K562 (cell line): ENCODE data around the gene RCC1. TPM values are rescaled to one million over a fixed set of nuclear protein-coding genes. Genes with fewer than 3 reads are reported as not detected.

Experiments used
- ATAC-seq: fragments of 200-7000 bp; cut with Tn5 transposase; 3 replicates; pipeline ENCODE4 v1.9.1; 2020; ENCODE audit warnings: moderate library complexity
- BruUV-seq: library from RNA; stranded (reverse); fragments of 400-500 nt; replicated peaks from 2 replicates; lab custom pipeline; 2021; lab: Mats Ljungman, UMichigan
- CTCF ChIA-PET: fragments of 300-600 bp; formaldehyde crosslinking; extraction: SDS; loops from one replicate; lab custom pipeline; 2021; ENCODE audit warnings: low intra/inter-chr PET ratio; lab: Yijun Ruan, JAX
- POLR2A ChIA-PET: fragments of 300-600, 350-650 bp; sonication (Branson Sonifier 250); formaldehyde crosslinking; extraction: SDS; loops from one replicate; lab custom pipeline; 2021; ENCODE audit warnings: antibody characterized with exemption, inconsistent platforms; lab: Yijun Ruan, JAX
- DNase-seq, 4 experiments: peaks; one replicate each; pipeline versions ENCODE4 v3.0.0 to v3.0.0-alpha.2; 2011 to 2018; ENCODE audit warnings: low spot score in 3 of 4, mixed read lengths in 3 of 4; ENCODE audit errors: extremely low read depth in 1 of 4
- FAIRE-seq: peaks from 2 replicates; lab custom pipeline; 2011; peaks lifted over from hg19 to GRCh38; lab: Jason Lieb, UNC
- H2AFZ ChIP-seq: 2 replicates; pipeline ENCODE4 v1.6.0; 2011; ENCODE audit warnings: low read depth, low read length, control low read depth, inconsistent platforms
- H3K27ac ChIP-seq: fragments of 200-600 bp; 3 replicates; pipeline ENCODE4 v1.8.0; 2011; ENCODE audit warnings: low read depth, mild to moderate bottlenecking, control low read depth, inconsistent platforms, low read length, moderate library complexity, mixed read lengths; ENCODE audit errors: extremely low read depth
- H3K27me3 ChIP-seq, 2 experiments: fragments of 300-600 bp in 1 of 2; 2 replicates in 1 of 2; 3 replicates in 1 of 2; pipeline versions ENCODE4 v1.6.0 to v1.8.0; 2011; ENCODE audit warnings: inconsistent platforms in 2 of 2, low read length in 2 of 2, mild to moderate bottlenecking in 1 of 2, mixed read lengths in 1 of 2, moderate library complexity in 1 of 2; ENCODE audit not compliant: control insufficient read depth in 2 of 2, insufficient read depth in 2 of 2
- H3K36me3 ChIP-seq: fragments of 300-600 bp; 3 replicates; pipeline ENCODE4 v1.8.0; 2011; ENCODE audit warnings: mild to moderate bottlenecking, low read length, inconsistent platforms; ENCODE audit not compliant: control insufficient read depth, insufficient read depth
- H3K4me1 ChIP-seq, 2 experiments: fragments of 200-600 bp in 1 of 2; replicated peaks in 1 of 2; 2 replicates in 1 of 2; 3 replicates in 1 of 2; pipeline versions ENCODE4 v1.5.1 to v1.8.0; 2011; ENCODE audit warnings: inconsistent platforms in 2 of 2, low read length in 2 of 2, mild to moderate bottlenecking in 1 of 2, mixed read lengths in 1 of 2, moderate library complexity in 1 of 2; ENCODE audit not compliant: control insufficient read depth in 2 of 2, insufficient read depth in 2 of 2
- H3K4me2 ChIP-seq: 2 replicates; pipeline ENCODE4 v1.6.1; 2011; ENCODE audit warnings: low read length, control low read depth, inconsistent platforms, mixed read lengths; ENCODE audit not compliant: insufficient read depth
- H3K4me3 ChIP-seq: fragments of 200-600 bp; sonication (generic), shearing (Covaris generic); 2 replicates; pipeline ENCODE4 v1.5.1; 2016; ENCODE audit warnings: control low read depth, inconsistent platforms
- H3K79me2 ChIP-seq: fragments of 200-600 bp; 3 replicates; pipeline ENCODE4 v1.8.0; 2011; ENCODE audit warnings: low read length, inconsistent platforms; ENCODE audit not compliant: control insufficient read depth, insufficient read depth
- H3K9ac ChIP-seq, 2 experiments: 2 replicates each; pipeline versions ENCODE4 v1.6.0 to v1.6.1; 2011; ENCODE audit warnings: low read depth in 2 of 2, low read length in 2 of 2, control low read depth in 1 of 2, inconsistent platforms in 1 of 2, mild to moderate bottlenecking in 1 of 2, mixed read lengths in 1 of 2; ENCODE audit not compliant: insufficient read depth in 1 of 2
- H3K9me1 ChIP-seq: one replicate; pipeline ENCODE4 v1.6.0; 2011; ENCODE audit warnings: inconsistent platforms, mild to moderate bottlenecking, low read length, moderate library complexity; ENCODE audit not compliant: control insufficient read depth, insufficient read depth
- H3K9me3 ChIP-seq: replicated peaks from 2 replicates; pipeline ENCODE4 v1.5.1; 2011; ENCODE audit warnings: low read depth, low read length, inconsistent platforms; ENCODE audit not compliant: control insufficient read depth, insufficient read depth
- H4K20me1 ChIP-seq: replicated peaks from 2 replicates; pipeline ENCODE4 v1.6.1; 2011; ENCODE audit warnings: low read length, inconsistent platforms, mixed read lengths; ENCODE audit not compliant: control insufficient read depth, insufficient read depth
- C11orf30 ChIP-seq: fragments of 450-650 bp; IDR thresholded peaks from 2 replicates; pipeline ENCODE4 v1.6.1; 2016; ENCODE audit warnings: low read depth, mild to moderate bottlenecking
- DDX20 ChIP-seq: fragments of 450-650 bp; IDR thresholded peaks from 2 replicates; pipeline ENCODE4 v1.6.1; 2016; ENCODE audit warnings: missing genetic modification characterization, low read depth, mild to moderate bottlenecking, missing compliant biosample characterization, moderate library complexity
- JUNB ChIP-seq: fragments of 450-650 bp; formaldehyde crosslinking; conservative IDR thresholded peaks from 2 replicates; pipeline ENCODE4 v1.4.0; 2020; ENCODE audit warnings: mild to moderate bottlenecking
- KAT8 ChIP-seq: fragments of 450-650 bp; IDR thresholded peaks from 2 replicates; pipeline ENCODE4 v1.6.1; 2016; ENCODE audit warnings: low read depth, mild to moderate bottlenecking
- KDM5B ChIP-seq: fragments of 200-600 bp; sonication (generic); IDR thresholded peaks from 2 replicates; pipeline ENCODE4 v1.6.1; 2012; ENCODE audit warnings: low read depth, mild to moderate bottlenecking, moderate library complexity, low read length, control low read depth, inconsistent platforms; ENCODE audit not compliant: insufficient replicate concordance
- NR2C1 ChIP-seq, 2 experiments: fragments of 450-650 bp; IDR thresholded peaks; 2 replicates each; pipeline ENCODE4 v1.6.1; 2017; ENCODE audit warnings: mild to moderate bottlenecking in 2 of 2, antibody characterized with exemption in 1 of 2, inconsistent platforms in 1 of 2, missing compliant biosample characterization in 1 of 2, missing genetic modification characterization in 1 of 2
- NR4A1 ChIP-seq, 2 experiments: fragments of 250-450 bp in 1 of 2; fragments of 450-650 bp in 1 of 2; sonication (Bioruptor Pico) in 1 of 2; IDR thresholded peaks; 2 replicates each; pipeline versions ENCODE4 v1.4.0 to v1.6.1; 2016 to 2020; ENCODE audit warnings: mild to moderate bottlenecking in 2 of 2, missing compliant biosample characterization in 1 of 2, missing genetic modification characterization in 1 of 2, moderate library complexity in 1 of 2
- SAFB2 ChIP-seq: fragments of 200-400 bp; formaldehyde crosslinking; IDR thresholded peaks from 2 replicates; pipeline ENCODE4 v1.6.1; 2018; ENCODE audit warnings: borderline replicate concordance, low read length, low read depth, moderate library complexity; ENCODE audit not compliant: severe bottlenecking
- SETDB1 ChIP-seq: IDR thresholded peaks from one replicate; pipeline ENCODE4 v1.6.1; 2012; ENCODE audit warnings: low read length, control low read depth, inconsistent platforms
- TEAD4 ChIP-seq, 2 experiments: sonication (generic) in 1 of 2; formaldehyde crosslinking in 1 of 2; IDR thresholded peaks; 2 replicates each; pipeline versions ENCODE4 v1.6.1 to v1.8.0; 2012 to 2022; ENCODE audit warnings: borderline replicate concordance in 1 of 2, inconsistent platforms in 1 of 2, low read length in 1 of 2, mild to moderate bottlenecking in 1 of 2, missing genetic modification reagents in 1 of 2
- ZNF347 ChIP-seq: fragments of 450-650 bp; formaldehyde crosslinking; IDR thresholded peaks from 2 replicates; pipeline ENCODE4 v1.4.0; 2020; ENCODE audit warnings: low read depth, mild to moderate bottlenecking, moderate library complexity
- WGBS: fragments of 100-300 bp; shearing (Covaris generic); methylation state at CpG from one replicate; pipeline ENCODE4 v1.1.6; 2016; ENCODE audit warnings: low coverage, mixed read lengths; ENCODE audit not compliant: insufficient coverage; ENCODE audit errors: missing lambda C conversion rate; 5-methylcytosine and 5-hydroxymethylcytosine counted together
- in situ Hi-C: fragments of 300-500 bp; cut with MboI; formaldehyde crosslinking; loops from 4 replicates; pipeline ENCODE4 v1.15.0; 2018; ENCODE audit warnings: inconsistent platforms, mixed read lengths
- intact Hi-C: fragments of 100-400 bp; cut with micrococcal nuclease; formaldehyde crosslinking; loops from 2 replicates; pipeline ENCODE4 v1.14.2; 2022
- polyA plus RNA-seq, 8 experiments: library from polyadenylated mRNA; depleted of rRNA in 4 of 8; stranded (reverse) in 5 of 8; unstranded in 3 of 8; fragments of >200 nt; fragmentation: Nextera tagmentation in 2 of 8; fragmentation: Illumina TruSeq in 1 of 8; extraction: Ambion mirVana in 2 of 8; extraction: Trizol in 1 of 8; gene quantifications; 2 replicates each; pipeline versions ENCODE4 v1.2.1 to v1.2.3, GENCODE V29; 2011 to 2014; ENCODE audit warnings: inconsistent platforms in 1 of 8, missing spikeins in 1 of 8
- total RNA-seq, 7 experiments: library from RNA; depleted of rRNA in 6 of 7; stranded (reverse); fragments of >200 nt in 6 of 7; fragmentation: Illumina TruSeq in 2 of 7; extraction: Trizol in 2 of 7; gene quantifications; 2 replicates each; pipeline versions ENCODE4 v1.2.1 to v1.2.3, GENCODE V29; 2011 to 2021; ENCODE audit warnings: low replicate concordance in 1 of 7

The RCC1 gene
- total and polyA plus RNA-seq, 9 of the 15 experiments (the other 6 are each of a cell fraction or from before 2014, with no cell fraction given): 16.4 to 202 (median 107) TPM

GRCh38 chr1:28526886-28527285 lies 21.0 kb downstream of the RCC1 start:
- no TSS peak for BruUV-seq
- H3K9me1 ChIP-seq: peaks cover 8% of the 10 kb centered on the region
- H3K9ac ChIP-seq: 0 out of 4 replicates have a peak overlapping the region, but pooled peaks of 1 of the 2 experiments have one; percentile 10
- FAIRE-seq: no peak
- peaks cover 79% of the 10 kb centered on the region for H3K36me3 ChIP-seq
- ChIA-PET CTCF (no interaction called here), POLR2A (interaction anchor here (0.6 to 6.7 kb wide), 4 partner anchors 11 to 53 kb away, joined by 3 to 73 read pairs (median 6); no protein-coding TSS in a partner anchor)
- no peak overlapping the region for H2AFZ ChIP-seq
- no peak for ATAC-seq
- H3K9me3 ChIP-seq: no peaks in the 10 kb centered on the region
- in situ Hi-C loops (no loop called here), intact Hi-C loops (no loop called here)
- DNase-seq: no peak
- H3K4me2 ChIP-seq: no peak overlapping the region
- TF ChIP-seq JUNB (CRISPR knock-in tag): no peak
- TF ChIP-seq DDX20 (tag): no peak
- TF ChIP-seq SAFB2: no peak
- no peak for TF ChIP-seq NR4A1 (CRISPR knock-in tag; IDR thresholded peaks at IDR 0.05)
- TF ChIP-seq NR4A1 (tag; IDR thresholded peaks at IDR 0.05): no peak
- no peak for TF ChIP-seq SETDB1
- no peak for TF ChIP-seq NR2C1 (IDR thresholded peaks at IDR 0.05)
- TF ChIP-seq NR2C1 (tag; IDR thresholded peaks at IDR 0.05): no peak
- TF ChIP-seq KAT8: no peak
- TF ChIP-seq KDM5B: no peak
- TF ChIP-seq C11orf30: no peak
- no peak for TF ChIP-seq ZNF347 (CRISPR knock-in tag)
- TF ChIP-seq TEAD4 (IDR thresholded peaks at IDR 0.05; ENCODE audit: low read length): no peak
- TF ChIP-seq TEAD4 (CRISPR knock-in tag; IDR thresholded peaks at IDR 0.05; ENCODE audit: borderline replicate concordance): no peak
- no peaks in the 10 kb centered on the region for H3K27me3 ChIP-seq
- H4K20me1 ChIP-seq: peaks cover 44% of the 10 kb centered on the region
- WGBS: 96% methylated on average over 8 of the region's 9 CpGs
- H3K4me3 ChIP-seq: no peak overlapping the region
- peaks cover 75% of the 10 kb centered on the region for H3K79me2 ChIP-seq
- peaks cover 19 to 24% of the 10 kb centered on the region in 2 experiments for H3K4me1 ChIP-seq
- H3K27ac ChIP-seq: no peak overlapping the region
